ENCODE measurements around the gene DNAJC30.

GRCh38 chr7:73683788-73684693 lies 788 bp upstream of the DNAJC30 start:
- TF ChIP-seq CTCF (IDR thresholded peaks at IDR 0.05) (no peak), POLR2A (IDR thresholded peaks at IDR 0.05) (no peak)
